GM12891 (cell line): Measurements from ENCODE around the gene DR1.

Source experiments
- PAX5 ChIP-seq: IDR thresholded peaks from 2 replicates; pipeline ENCODE4 v1.6.1; 2011; ENCODE audit warnings: low read length, moderate library complexity, mild to moderate bottlenecking; ENCODE audit not compliant: insufficient read depth, severe bottlenecking
- POLR2A ChIP-seq: IDR thresholded peaks from 2 replicates; pipeline ENCODE4 v1.6.1; 2011; ENCODE audit warnings: low read depth, low read length, control low read depth
- POLR2AphosphoS5 ChIP-seq: IDR thresholded peaks from 2 replicates; pipeline ENCODE4 v1.6.1; 2011; ENCODE audit warnings: low read depth, low read length, control low read depth
- POU2F2 ChIP-seq: IDR thresholded peaks from 2 replicates; pipeline ENCODE4 v1.6.1; 2011; ENCODE audit warnings: low read depth, mild to moderate bottlenecking, control low read depth, low read length, moderate library complexity
- SPI1 ChIP-seq: IDR thresholded peaks from 2 replicates; pipeline ENCODE4 v1.6.1; 2011; ENCODE audit warnings: low read depth, low read length, control low read depth
- TAF1 ChIP-seq: IDR thresholded peaks from 2 replicates; pipeline ENCODE4 v1.6.1; 2011; ENCODE audit warnings: low read depth, low read length, control low read depth

GRCh38 chr1:93296555-93297154, 49.1 kb upstream of the DR1 start:
- TF ChIP-seq POLR2A (no peak), POU2F2 (no peak), POLR2AphosphoS5 (no peak), TAF1 (no peak), PAX5 (no peak), SPI1 (no peak)
